ENCODE data around the gene SIM1. TPM values are rescaled to one million over a fixed set of nuclear protein-coding genes. Genes with fewer than 3 reads are reported as not detected.
A peak's percentile ranks its signal among the peaks of the same experiment; 100 is the strongest.

SIM1 gene
- total and polyA plus RNA-seq, 2 experiments from 2014 or later: 0.30 TPM; not detected in 1

- 98% methylated on average over 2 of the region's 2 CpGs for WGBS (ENCODE audit: low lambda C conversion rate, missing lambda C conversion rate)
- no peak for TF ChIP-seq CTCF (IDR thresholded peaks at IDR 0.05; ENCODE audit: poor library complexity)
- TF ChIP-seq EZH2phosphoT487 (IDR thresholded peaks at IDR 0.05; ENCODE audit: low read depth, severe bottlenecking, unreplicated experiment): no peak
- no peak for TF ChIP-seq EZH2 (IDR thresholded peaks at IDR 0.05; ENCODE audit: borderline replicate concordance)
Observed at GRCh38 chr6:100506651-100507050, 41.9 kb upstream of the SIM1 start.

GRCh38 chr6:100504786-100505737 lies 40.3 kb upstream of the SIM1 start:
- peak; percentile 11 for DNase-seq (ENCODE audit: low spot score)
- Histone ChIP-seq H4K20me1 (ENCODE audit: insufficient read depth, poor library complexity, severe bottlenecking) (no peaks in the 10 kb centered on the region), H2AFZ (no peak overlapping the region), H3K79me2 (no peaks in the 10 kb centered on the region), H3K9me3 (ENCODE audit: low read depth) (no peaks in the 10 kb centered on the region), H3K27ac (peak overlapping the region; percentile 11), H3K27me3 (no peaks in the 10 kb centered on the region), H3K4me1 (ENCODE audit: insufficient read depth) (no peaks in the 10 kb centered on the region), H3K4me2 (no peak overlapping the region), H3K9me2 (replicated peaks; ENCODE audit: insufficient read depth) (no peaks in the 10 kb centered on the region), H3K4me3 (no peak overlapping the region), H3K36me3 (replicated peaks; ENCODE audit: insufficient read depth, low read depth) (peaks cover 6% of the 10 kb centered on the region)
- TF ChIP-seq CTCF (IDR thresholded peaks at IDR 0.05; ENCODE audit: poor library complexity): no peak
- no peak for TF ChIP-seq EZH2 (IDR thresholded peaks at IDR 0.05; ENCODE audit: borderline replicate concordance)
- TF ChIP-seq EZH2phosphoT487 (IDR thresholded peaks at IDR 0.05; ENCODE audit: low read depth, severe bottlenecking, unreplicated experiment): no peak
- 72% methylated on average over 6 of the region's 6 CpGs for WGBS (ENCODE audit: low lambda C conversion rate, missing lambda C conversion rate)

More at GRCh38 chr6:100506651-100507050, 41.9 kb upstream of the SIM1 start:
- no peak for DNase-seq (ENCODE audit: low spot score)
- Histone ChIP-seq H4K20me1 (ENCODE audit: insufficient read depth, poor library complexity, severe bottlenecking) (no peaks in the 10 kb centered on the region), H3K4me3 (no peak overlapping the region), H3K27ac (no peak overlapping the region), H2AFZ (no peak overlapping the region), H3K27me3 (no peaks in the 10 kb centered on the region), H3K4me1 (ENCODE audit: insufficient read depth) (no peaks in the 10 kb centered on the region), H3K4me2 (no peak overlapping the region), H3K9me3 (ENCODE audit: low read depth) (no peaks in the 10 kb centered on the region), H3K36me3 (replicated peaks; ENCODE audit: insufficient read depth, low read depth) (peaks cover 6% of the 10 kb centered on the region), H3K9me2 (replicated peaks; ENCODE audit: insufficient read depth) (no peaks in the 10 kb centered on the region), H3K79me2 (no peaks in the 10 kb centered on the region)

- Histone ChIP-seq H3K9me3 (ENCODE audit: low read depth) (no peaks in the 10 kb centered on the region), H2AFZ (no peak overlapping the region), H3K79me2 (no peaks in the 10 kb centered on the region), H3K36me3 (replicated peaks; ENCODE audit: insufficient read depth, low read depth) (peaks cover 6% of the 10 kb centered on the region), H3K9me2 (replicated peaks; ENCODE audit: insufficient read depth) (no peaks in the 10 kb centered on the region), H3K27me3 (no peaks in the 10 kb centered on the region), H4K20me1 (ENCODE audit: insufficient read depth, poor library complexity, severe bottlenecking) (no peaks in the 10 kb centered on the region), H3K4me3 (no peak overlapping the region), H3K4me2 (no peak overlapping the region), H3K27ac (no peak overlapping the region), H3K4me1 (ENCODE audit: insufficient read depth) (no peaks in the 10 kb centered on the region)
- no peak for TF ChIP-seq EZH2 (IDR thresholded peaks at IDR 0.05; ENCODE audit: borderline replicate concordance)
- no peak for TF ChIP-seq CTCF (IDR thresholded peaks at IDR 0.05; ENCODE audit: poor library complexity)
- DNase-seq (ENCODE audit: low spot score): no peak
Observed at GRCh38 chr6:100503043-100503705, 38.5 kb upstream of the SIM1 start.

Data from hepatocyte (in vitro differentiated cells).